PC-9 (cell line): Measurements from ENCODE around the gene DRD5.

Source experiments
- EZH2 ChIP-seq: fragments of 200-600 bp; sonication (generic); IDR thresholded peaks from 2 replicates; pipeline ENCODE4 v1.8.0; 2017; ENCODE audit warnings: antibody characterized with exemption, low read depth
- TF ChIP-seq, protein P1 (sequence below): fragments of 200-600 bp; sonication (generic); conservative IDR thresholded peaks from 2 replicates; pipeline ENCODE4 v1.6.1; 2017; ENCODE audit warnings: mixed run types, antibody characterized with exemption, mild to moderate bottlenecking, moderate library complexity

DNA sequence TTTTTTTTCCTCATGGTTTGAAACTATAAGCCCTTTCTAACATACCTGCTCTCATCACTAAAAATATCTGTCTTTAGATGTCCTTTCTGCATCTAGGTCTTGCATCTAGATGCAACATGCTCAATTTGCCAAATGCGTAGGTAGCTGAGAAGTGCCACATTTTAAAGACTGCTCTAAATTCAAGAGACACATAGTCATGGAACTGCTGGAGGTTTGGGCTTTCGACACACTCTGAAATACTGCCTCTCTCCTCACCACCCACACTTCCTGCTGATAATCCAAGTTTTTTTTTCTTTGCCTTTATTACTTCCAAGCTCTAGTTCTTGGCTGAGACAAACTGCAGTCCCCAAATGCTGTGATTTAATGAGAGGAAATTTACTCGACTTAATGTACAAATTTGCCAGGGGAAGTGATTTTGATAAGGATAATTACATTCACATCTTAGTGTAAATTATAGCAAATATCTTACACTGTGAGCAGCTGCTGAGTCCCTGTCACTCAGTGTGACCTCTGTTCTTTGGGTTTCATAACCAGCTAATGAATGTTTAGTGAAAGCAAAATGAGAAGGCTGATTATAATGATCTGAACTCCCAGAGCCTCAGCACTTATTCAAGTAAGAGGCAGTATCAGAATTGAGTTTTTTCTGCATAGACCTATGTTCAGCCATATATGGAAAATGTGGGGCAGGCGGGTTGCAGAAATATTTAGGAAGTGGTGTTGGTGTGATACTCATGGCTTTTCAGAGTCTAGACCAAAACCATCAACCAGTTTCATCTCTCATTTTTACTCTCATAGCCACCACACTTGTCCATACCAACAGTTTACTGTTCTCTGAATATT, 31.3 kb downstream of the DRD5 start:
- TF ChIP-seq, protein P1, sequence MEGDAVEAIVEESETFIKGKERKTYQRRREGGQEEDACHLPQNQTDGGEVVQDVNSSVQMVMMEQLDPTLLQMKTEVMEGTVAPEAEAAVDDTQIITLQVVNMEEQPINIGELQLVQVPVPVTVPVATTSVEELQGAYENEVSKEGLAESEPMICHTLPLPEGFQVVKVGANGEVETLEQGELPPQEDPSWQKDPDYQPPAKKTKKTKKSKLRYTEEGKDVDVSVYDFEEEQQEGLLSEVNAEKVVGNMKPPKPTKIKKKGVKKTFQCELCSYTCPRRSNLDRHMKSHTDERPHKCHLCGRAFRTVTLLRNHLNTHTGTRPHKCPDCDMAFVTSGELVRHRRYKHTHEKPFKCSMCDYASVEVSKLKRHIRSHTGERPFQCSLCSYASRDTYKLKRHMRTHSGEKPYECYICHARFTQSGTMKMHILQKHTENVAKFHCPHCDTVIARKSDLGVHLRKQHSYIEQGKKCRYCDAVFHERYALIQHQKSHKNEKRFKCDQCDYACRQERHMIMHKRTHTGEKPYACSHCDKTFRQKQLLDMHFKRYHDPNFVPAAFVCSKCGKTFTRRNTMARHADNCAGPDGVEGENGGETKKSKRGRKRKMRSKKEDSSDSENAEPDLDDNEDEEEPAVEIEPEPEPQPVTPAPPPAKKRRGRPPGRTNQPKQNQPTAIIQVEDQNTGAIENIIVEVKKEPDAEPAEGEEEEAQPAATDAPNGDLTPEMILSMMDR = no peak
- no peak for TF ChIP-seq EZH2
